22Rv1 (cell line): ENCODE data around the gene CPA5.

Experiments
- ZFX ChIP-seq: fragments of 450-650 bp; IDR thresholded peaks from 2 replicates; pipeline ENCODE4 v1.6.1; 2017; ENCODE audit warnings: antibody characterized with exemption, borderline replicate concordance
- TF ChIP-seq, protein P1 (sequence below): fragments of 450-650 bp; IDR thresholded peaks from 2 replicates; pipeline ENCODE4 v1.5.1; 2017; ENCODE audit warnings: mild to moderate bottlenecking

GRCh38 chr7:130299866-130300265, 44.8 kb upstream of the CPA5 start:
- TF ChIP-seq, protein P1, sequence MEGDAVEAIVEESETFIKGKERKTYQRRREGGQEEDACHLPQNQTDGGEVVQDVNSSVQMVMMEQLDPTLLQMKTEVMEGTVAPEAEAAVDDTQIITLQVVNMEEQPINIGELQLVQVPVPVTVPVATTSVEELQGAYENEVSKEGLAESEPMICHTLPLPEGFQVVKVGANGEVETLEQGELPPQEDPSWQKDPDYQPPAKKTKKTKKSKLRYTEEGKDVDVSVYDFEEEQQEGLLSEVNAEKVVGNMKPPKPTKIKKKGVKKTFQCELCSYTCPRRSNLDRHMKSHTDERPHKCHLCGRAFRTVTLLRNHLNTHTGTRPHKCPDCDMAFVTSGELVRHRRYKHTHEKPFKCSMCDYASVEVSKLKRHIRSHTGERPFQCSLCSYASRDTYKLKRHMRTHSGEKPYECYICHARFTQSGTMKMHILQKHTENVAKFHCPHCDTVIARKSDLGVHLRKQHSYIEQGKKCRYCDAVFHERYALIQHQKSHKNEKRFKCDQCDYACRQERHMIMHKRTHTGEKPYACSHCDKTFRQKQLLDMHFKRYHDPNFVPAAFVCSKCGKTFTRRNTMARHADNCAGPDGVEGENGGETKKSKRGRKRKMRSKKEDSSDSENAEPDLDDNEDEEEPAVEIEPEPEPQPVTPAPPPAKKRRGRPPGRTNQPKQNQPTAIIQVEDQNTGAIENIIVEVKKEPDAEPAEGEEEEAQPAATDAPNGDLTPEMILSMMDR, result no peak
- TF ChIP-seq ZFX, result no peak
